ENCODE measurements around the gene INAFM1. TPM values are rescaled to one million over a fixed set of nuclear protein-coding genes. Genes with fewer than 3 reads are reported as not detected.

INAFM1 gene
- total and polyA plus RNA-seq, 10 donors: 3.9 to 19.8 (median 12.1) TPM

GRCh38 chr19:47302249-47302648 lies 27.6 kb downstream of the INAFM1 start:
- H3K27me3 ChIP-seq (replicated peaks in 1 of 7): peaks cover 0 to 16% (median 0%) of the 10 kb centered on the region in 7 donors
- TF ChIP-seq POLR2AphosphoS5 (IDR thresholded peaks at IDR 0.05) (no peak), POLR2A (IDR thresholded peaks at IDR 0.05) (no peak), CTCF (IDR thresholded peaks at IDR 0.05 in 8 of 11, conservative IDR thresholded peaks at IDR 0.05 in 3 of 11) (no peak)
- intact Hi-C loops (cut with DNase I; ENCODE audit: low total_unique reads): no loop called here
- H3K36me3 ChIP-seq: no peaks in the 10 kb centered on the region
- no peak for DNase-seq
- H3K27ac ChIP-seq: peak overlapping the region in 5 of 8 donors; percentile 15 to 76 (median 49)
- 49 to 68% (median 52%) methylated on average over 10 of the region's 10 CpGs for WGBS, 5 donors
- peaks cover 0 to 43% (median 14%) of the 10 kb centered on the region in 6 donors for H3K4me1 ChIP-seq
- H3K9me3 ChIP-seq: no peaks in the 10 kb centered on the region
- H3K4me3 ChIP-seq: peak overlapping the region in 1 of 8 donors; percentile 15

- H3K9me3 ChIP-seq: no peaks in the 10 kb centered on the region
- H3K4me1 ChIP-seq: peaks cover 0 to 54% (median 14%) of the 10 kb centered on the region in 6 donors
- H3K27ac ChIP-seq: no peak overlapping the region
- WGBS, 5 donors: 19 to 45% (median 30%) methylated on average over 6 of the region's 6 CpGs
- TF ChIP-seq CTCF (IDR thresholded peaks at IDR 0.05 in 8 of 11, conservative IDR thresholded peaks at IDR 0.05 in 3 of 11): no peak
- TF ChIP-seq POLR2AphosphoS5 (IDR thresholded peaks at IDR 0.05): no peak
- no peak for TF ChIP-seq POLR2A (IDR thresholded peaks at IDR 0.05)
- no peaks in the 10 kb centered on the region for H3K36me3 ChIP-seq
- no peak overlapping the region for H3K4me3 ChIP-seq
- peaks cover 0 to 28% (median 0%) of the 10 kb centered on the region in 7 donors for H3K27me3 ChIP-seq (replicated peaks in 1 of 7)
- DNase-seq: no peak
- intact Hi-C loops (cut with DNase I; ENCODE audit: low total_unique reads): no loop called here
These were observed 29.3 kb downstream of the INAFM1 start for GRCh38 chr19:47303966-47304365.

- no peaks in the 10 kb centered on the region for H3K9me3 ChIP-seq
- TF ChIP-seq CTCF (IDR thresholded peaks at IDR 0.05 in 8 of 11, conservative IDR thresholded peaks at IDR 0.05 in 3 of 11) (peak; percentile 78 to 96 (median 88)), POLR2A (IDR thresholded peaks at IDR 0.05) (no peak), POLR2AphosphoS5 (IDR thresholded peaks at IDR 0.05) (peak in 1 of 3 donors; percentile 84)
- H3K4me1 ChIP-seq: peaks cover 0 to 48% (median 12%) of the 10 kb centered on the region in 6 donors
- DNase-seq: peak; percentile 88
- intact Hi-C loops (cut with DNase I; ENCODE audit: low total_unique reads): no loop called here
- WGBS, 5 donors: 6 to 9% (median 7%) methylated on average over 14 of the region's 14 CpGs
- no peaks in the 10 kb centered on the region for H3K36me3 ChIP-seq
- H3K27me3 ChIP-seq (replicated peaks in 1 of 7): peaks cover 0 to 40% (median 0%) of the 10 kb centered on the region in 7 donors
- H3K27ac ChIP-seq: peak overlapping the region in 1 of 8 donors; percentile 61
- no peak overlapping the region for H3K4me3 ChIP-seq
These were observed 30.6 kb downstream of the INAFM1 start for GRCh38 chr19:47305309-47305751.

- H3K27ac ChIP-seq: peak overlapping the region in 1 of 8 donors; percentile 61
- no peak overlapping the region for H3K4me3 ChIP-seq
- WGBS, 5 donors: 83 to 95% (median 91%) methylated on average over 3 of the region's 3 CpGs
- peaks cover 0 to 48% (median 12%) of the 10 kb centered on the region in 6 donors for H3K4me1 ChIP-seq
- no peaks in the 10 kb centered on the region for H3K36me3 ChIP-seq
- intact Hi-C loops (cut with DNase I; ENCODE audit: low total_unique reads): no loop called here
- DNase-seq: no peak
- H3K27me3 ChIP-seq (replicated peaks in 1 of 7): peaks cover 0 to 50% (median 0%) of the 10 kb centered on the region in 7 donors
- no peak for TF ChIP-seq CTCF (IDR thresholded peaks at IDR 0.05 in 8 of 11, conservative IDR thresholded peaks at IDR 0.05 in 3 of 11)
- TF ChIP-seq POLR2A (IDR thresholded peaks at IDR 0.05): no peak
- no peak for TF ChIP-seq POLR2AphosphoS5 (IDR thresholded peaks at IDR 0.05)
- H3K9me3 ChIP-seq: no peaks in the 10 kb centered on the region
These were observed 31.6 kb downstream of the INAFM1 start for GRCh38 chr19:47306303-47306702.

Measured in spleen (tissue), 11 donors.